Panc1 (cell line): ENCODE data around the gene REN. TPM values are rescaled to one million over a fixed set of nuclear protein-coding genes. Genes with fewer than 3 reads are reported as not detected.

Experiments
- ATAC-seq: fragments of 200-7000 bp; cut with Tn5 transposase; 2 replicates; pipeline ENCODE4 v1.9.1; 2020; ENCODE audit warnings: mild to moderate bottlenecking, moderate library complexity
- BruUV-seq: library from RNA; stranded (reverse); fragments of 400-500 nt; replicated peaks from 2 replicates; lab custom pipeline; 2021; lab: Mats Ljungman, UMichigan
- CTCF ChIA-PET: fragments of 300-600 bp; sonication (Branson Sonifier 250); formaldehyde crosslinking; loops from one replicate; lab custom pipeline; 2022; ENCODE audit warnings: antibody characterized with exemption; lab: Charles Lee
- POLR2A ChIA-PET: fragments of 300-600 bp; sonication (Branson Sonifier 250); formaldehyde crosslinking; loops from one replicate; lab custom pipeline; 2022; ENCODE audit warnings: antibody characterized with exemption; lab: Charles Lee
- DNase-seq: peaks from one replicate; pipeline ENCODE4 v3.0.0-alpha.2; 2010; ENCODE audit warnings: low read depth, low spot score
- H3K27ac ChIP-seq: 2 replicates; pipeline ENCODE4 v1.5.1; 2011; ENCODE audit warnings: mild to moderate bottlenecking, low read length, inconsistent platforms
- H3K27me3 ChIP-seq: fragments of 200-500 bp; sonication (Bioruptor generic); 2 replicates; pipeline ENCODE4 v1.6.0; 2014; ENCODE audit warnings: low read length, inconsistent platforms; ENCODE audit not compliant: control insufficient read depth, insufficient read depth
- H3K36me3 ChIP-seq: fragments of 200-500 bp; sonication (Bioruptor generic); 2 replicates; pipeline ENCODE4 v1.5.1; 2014; ENCODE audit warnings: inconsistent platforms, mild to moderate bottlenecking, low read length, moderate library complexity; ENCODE audit not compliant: control insufficient read depth, insufficient read depth
- H3K4me1 ChIP-seq: 2 replicates; pipeline ENCODE4 v1.5.1; 2011; ENCODE audit warnings: inconsistent platforms, mild to moderate bottlenecking, low read length, moderate library complexity; ENCODE audit not compliant: control insufficient read depth, insufficient read depth
- H3K4me3 ChIP-seq, 2 experiments: 2 replicates each; pipeline ENCODE4 v1.5.1; 2011 to 2012; ENCODE audit warnings: low read depth in 2 of 2, low read length in 2 of 2, mild to moderate bottlenecking in 2 of 2, inconsistent platforms in 1 of 2, moderate library complexity in 1 of 2
- H3K9me3 ChIP-seq: fragments of 200-500 bp; sonication (Bioruptor generic); 2 replicates; pipeline ENCODE4 v1.5.1; 2014; ENCODE audit warnings: low read depth, mild to moderate bottlenecking, inconsistent platforms, low read length, moderate library complexity; ENCODE audit not compliant: control insufficient read depth, insufficient read depth
- POLR2AphosphoS5 ChIP-seq: IDR thresholded peaks from 2 replicates; pipeline ENCODE4 v1.6.1; 2012; ENCODE audit warnings: mild to moderate bottlenecking, low read depth, low read length, moderate library complexity
- SIN3A ChIP-seq: IDR thresholded peaks from 2 replicates; pipeline ENCODE4 v1.6.1; 2012; ENCODE audit warnings: low read depth, mild to moderate bottlenecking, low read length, moderate library complexity, borderline replicate concordance; ENCODE audit not compliant: insufficient read depth
- TCF7L2 ChIP-seq: IDR thresholded peaks from 2 replicates; pipeline ENCODE4 v1.6.1; 2011; ENCODE audit warnings: mild to moderate bottlenecking, low read depth, low read length, inconsistent platforms
- in situ Hi-C: cut with HindIII; loops from 2 replicates; pipeline ENCODE4 v1.10.0; 2016; ENCODE audit warnings: low sequenced_read_pairs, low pct_unique_long_range_greater_than_20kb
- intact Hi-C: fragments of 100-400 bp; cut with micrococcal nuclease; formaldehyde crosslinking; loops from one replicate; pipeline ENCODE4 v1.10.0; 2022; ENCODE audit not compliant: unreplicated experiment
- total RNA-seq: library from RNA; stranded (reverse); gene quantifications from one replicate; pipeline ENCODE4 v1.2.1, GENCODE V29; 2021; ENCODE audit not compliant: unreplicated experiment
- TF ChIP-seq, protein P1 (sequence below): fragments of 450-650 bp; IDR thresholded peaks from 2 replicates; pipeline ENCODE4 v1.5.1; 2017; ENCODE audit warnings: mild to moderate bottlenecking
- TF ChIP-seq, protein P2 (sequence below), 2 experiments: IDR thresholded peaks; 2 replicates each; pipeline ENCODE4 v1.6.1; 2011 to 2012; ENCODE audit warnings: low read depth in 2 of 2, control low read depth in 1 of 2, low read length in 1 of 2, mild to moderate bottlenecking in 1 of 2, moderate library complexity in 1 of 2; ENCODE audit not compliant: insufficient read depth in 1 of 2

Gene REN
- total RNA-seq, 1 experiment from 2014 or later, result not detected

DNA sequence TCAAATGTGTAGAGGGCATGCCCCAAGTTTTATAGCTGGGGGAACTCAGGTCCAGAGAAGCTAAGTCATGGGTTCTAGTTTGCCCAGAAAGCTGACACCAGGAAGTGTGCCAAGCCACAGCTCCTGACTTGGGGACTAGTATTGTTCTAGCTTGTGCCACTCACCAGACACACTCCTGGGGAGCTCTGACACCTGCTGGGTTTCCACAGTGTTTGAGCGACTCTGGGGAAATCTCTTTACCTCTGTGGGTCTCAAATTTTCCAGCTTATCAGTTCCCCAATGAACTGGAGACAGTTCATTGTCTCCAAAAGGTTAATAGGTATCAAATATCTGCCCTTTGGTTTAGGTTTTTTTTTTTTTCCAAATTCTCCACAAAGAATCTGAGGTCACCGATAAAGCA lies 25.9 kb upstream of the REN start:
- ATAC-seq, result no peak
- Histone ChIP-seq H3K36me3 (no peaks in the 10 kb centered on the region), H3K4me3 (no peak overlapping the region), H3K27ac (no peak overlapping the region), H3K4me1 (no peaks in the 10 kb centered on the region), H3K9me3 (no peaks in the 10 kb centered on the region), H3K27me3 (peaks cover 17% of the 10 kb centered on the region)
- CTCF ChIA-PET, result no interaction called here
- no peak for DNase-seq
- in situ Hi-C loops, result no loop called here
- intact Hi-C loops, result no loop called here
- BruUV-seq, result no TSS peak
- POLR2A ChIA-PET, result no interaction called here
- TF ChIP-seq TCF7L2 (no peak), POLR2AphosphoS5 (no peak), SIN3A (no peak)
- TF ChIP-seq, protein P1, sequence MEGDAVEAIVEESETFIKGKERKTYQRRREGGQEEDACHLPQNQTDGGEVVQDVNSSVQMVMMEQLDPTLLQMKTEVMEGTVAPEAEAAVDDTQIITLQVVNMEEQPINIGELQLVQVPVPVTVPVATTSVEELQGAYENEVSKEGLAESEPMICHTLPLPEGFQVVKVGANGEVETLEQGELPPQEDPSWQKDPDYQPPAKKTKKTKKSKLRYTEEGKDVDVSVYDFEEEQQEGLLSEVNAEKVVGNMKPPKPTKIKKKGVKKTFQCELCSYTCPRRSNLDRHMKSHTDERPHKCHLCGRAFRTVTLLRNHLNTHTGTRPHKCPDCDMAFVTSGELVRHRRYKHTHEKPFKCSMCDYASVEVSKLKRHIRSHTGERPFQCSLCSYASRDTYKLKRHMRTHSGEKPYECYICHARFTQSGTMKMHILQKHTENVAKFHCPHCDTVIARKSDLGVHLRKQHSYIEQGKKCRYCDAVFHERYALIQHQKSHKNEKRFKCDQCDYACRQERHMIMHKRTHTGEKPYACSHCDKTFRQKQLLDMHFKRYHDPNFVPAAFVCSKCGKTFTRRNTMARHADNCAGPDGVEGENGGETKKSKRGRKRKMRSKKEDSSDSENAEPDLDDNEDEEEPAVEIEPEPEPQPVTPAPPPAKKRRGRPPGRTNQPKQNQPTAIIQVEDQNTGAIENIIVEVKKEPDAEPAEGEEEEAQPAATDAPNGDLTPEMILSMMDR, result no peak
- TF ChIP-seq, protein P2, sequence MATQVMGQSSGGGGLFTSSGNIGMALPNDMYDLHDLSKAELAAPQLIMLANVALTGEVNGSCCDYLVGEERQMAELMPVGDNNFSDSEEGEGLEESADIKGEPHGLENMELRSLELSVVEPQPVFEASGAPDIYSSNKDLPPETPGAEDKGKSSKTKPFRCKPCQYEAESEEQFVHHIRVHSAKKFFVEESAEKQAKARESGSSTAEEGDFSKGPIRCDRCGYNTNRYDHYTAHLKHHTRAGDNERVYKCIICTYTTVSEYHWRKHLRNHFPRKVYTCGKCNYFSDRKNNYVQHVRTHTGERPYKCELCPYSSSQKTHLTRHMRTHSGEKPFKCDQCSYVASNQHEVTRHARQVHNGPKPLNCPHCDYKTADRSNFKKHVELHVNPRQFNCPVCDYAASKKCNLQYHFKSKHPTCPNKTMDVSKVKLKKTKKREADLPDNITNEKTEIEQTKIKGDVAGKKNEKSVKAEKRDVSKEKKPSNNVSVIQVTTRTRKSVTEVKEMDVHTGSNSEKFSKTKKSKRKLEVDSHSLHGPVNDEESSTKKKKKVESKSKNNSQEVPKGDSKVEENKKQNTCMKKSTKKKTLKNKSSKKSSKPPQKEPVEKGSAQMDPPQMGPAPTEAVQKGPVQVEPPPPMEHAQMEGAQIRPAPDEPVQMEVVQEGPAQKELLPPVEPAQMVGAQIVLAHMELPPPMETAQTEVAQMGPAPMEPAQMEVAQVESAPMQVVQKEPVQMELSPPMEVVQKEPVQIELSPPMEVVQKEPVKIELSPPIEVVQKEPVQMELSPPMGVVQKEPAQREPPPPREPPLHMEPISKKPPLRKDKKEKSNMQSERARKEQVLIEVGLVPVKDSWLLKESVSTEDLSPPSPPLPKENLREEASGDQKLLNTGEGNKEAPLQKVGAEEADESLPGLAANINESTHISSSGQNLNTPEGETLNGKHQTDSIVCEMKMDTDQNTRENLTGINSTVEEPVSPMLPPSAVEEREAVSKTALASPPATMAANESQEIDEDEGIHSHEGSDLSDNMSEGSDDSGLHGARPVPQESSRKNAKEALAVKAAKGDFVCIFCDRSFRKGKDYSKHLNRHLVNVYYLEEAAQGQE (IDR thresholded peaks at IDR 0.05; ENCODE audit: insufficient read depth in 1 of 2, low read depth in 2 of 2, low read length in 1 of 2), result no peak

DNA sequence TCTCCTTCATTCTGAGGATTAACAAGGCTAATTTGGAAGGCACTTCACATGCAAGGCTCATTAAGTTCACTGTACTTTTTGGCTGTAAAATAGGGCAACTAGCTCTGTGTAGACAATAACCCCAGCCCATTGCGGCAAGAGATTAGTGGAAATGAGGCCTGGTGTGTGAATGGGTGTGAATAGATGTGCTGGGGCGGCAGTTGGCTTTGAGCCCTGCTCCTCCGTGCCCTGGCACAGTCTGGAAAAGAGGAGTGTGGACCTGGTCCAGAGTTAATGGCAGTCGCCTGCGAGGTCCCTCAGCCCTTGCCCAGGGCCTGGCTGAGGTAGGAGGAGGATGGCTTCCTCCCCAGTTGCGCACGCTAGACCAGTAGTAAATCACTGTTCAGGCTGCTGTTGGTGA lies 25.3 kb upstream of the REN start:
- intact Hi-C loops, result no loop called here
- no peak for DNase-seq
- Histone ChIP-seq H3K4me3 (no peak overlapping the region), H3K27me3 (peaks cover 17% of the 10 kb centered on the region), H3K27ac (no peak overlapping the region), H3K4me1 (no peaks in the 10 kb centered on the region), H3K9me3 (no peaks in the 10 kb centered on the region), H3K36me3 (no peaks in the 10 kb centered on the region)
- in situ Hi-C loops, result no loop called here
- TF ChIP-seq TCF7L2, result no peak
- CTCF ChIA-PET, result interaction anchor here (0.6 kb wide), 1 partner anchor 171 kb away, joined by 5 read pairs; no protein-coding TSS in a partner anchor
- no peak for ATAC-seq
- POLR2A ChIA-PET, result no interaction called here
- BruUV-seq, result no TSS peak

DNA sequence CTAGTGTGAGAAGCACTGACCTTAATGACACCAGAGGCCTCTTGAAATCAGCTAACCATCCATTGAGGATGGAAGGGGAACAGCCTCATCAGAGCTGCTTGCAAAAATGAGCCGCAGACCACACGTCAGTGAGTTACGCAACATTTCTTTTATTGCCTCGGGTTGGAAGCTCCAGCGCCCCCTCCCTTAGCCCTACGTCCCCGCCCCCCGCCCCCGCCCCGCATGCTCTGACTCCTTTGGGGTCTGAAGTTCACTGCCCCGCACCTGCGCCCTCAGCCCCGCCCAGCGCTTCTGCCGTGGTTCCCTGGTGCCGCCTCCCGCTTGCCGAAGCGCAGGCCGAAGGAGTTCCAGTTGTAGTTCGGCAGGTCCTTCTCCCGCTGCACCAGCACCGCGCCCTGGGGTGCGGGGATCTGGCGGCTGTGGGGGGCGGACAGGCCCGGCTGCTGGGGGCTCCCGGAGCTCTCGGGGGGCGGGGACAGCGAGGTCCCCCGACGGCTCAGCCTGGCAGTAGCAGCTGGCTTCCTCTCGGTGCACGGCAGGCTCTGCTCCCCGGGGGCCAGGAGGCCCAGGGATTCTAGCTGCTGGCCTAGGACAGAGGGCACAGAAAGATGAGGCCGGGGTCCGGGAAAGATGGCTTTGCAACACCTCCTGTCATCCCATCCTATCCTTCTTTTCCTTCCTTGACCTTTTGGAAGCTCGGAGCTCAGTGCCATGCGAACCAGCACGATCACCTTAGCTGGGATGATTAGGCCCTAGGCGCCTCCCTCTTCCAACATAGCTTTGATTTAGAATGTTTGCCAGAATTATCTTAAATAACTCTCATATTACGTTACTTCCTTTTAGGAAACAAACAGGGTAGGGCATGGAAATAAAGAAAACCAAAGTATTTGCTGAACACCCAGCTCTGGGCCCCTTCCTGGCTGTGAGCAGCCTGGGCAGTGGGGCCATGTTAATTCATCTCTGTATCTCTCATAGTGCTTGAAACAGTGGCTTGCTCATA lies 24.4 kb upstream of the REN start:
- no peak for DNase-seq
- ChIA-PET POLR2A (no interaction called here), CTCF (interaction anchor here (0.7 to 1.3 kb wide), 2 partner anchors 8 to 16 kb away, joined by 3 to 4 read pairs; no protein-coding TSS in a partner anchor)
- intact Hi-C loops (no loop called here), in situ Hi-C loops (no loop called here)
- Histone ChIP-seq H3K36me3 (no peaks in the 10 kb centered on the region), H3K27ac (no peak overlapping the region), H3K9me3 (no peaks in the 10 kb centered on the region), H3K4me1 (no peaks in the 10 kb centered on the region), H3K4me3 (no peak overlapping the region), H3K27me3 (peaks cover 17% of the 10 kb centered on the region)
- no peak for ATAC-seq
- BruUV-seq, result no TSS peak
- TF ChIP-seq, protein P2 (IDR thresholded peaks at IDR 0.05; ENCODE audit: insufficient read depth in 1 of 2, low read depth in 2 of 2, low read length in 1 of 2), result no peak
- TF ChIP-seq, protein P1, result no peak
- TF ChIP-seq POLR2AphosphoS5, result no peak
- TF ChIP-seq TCF7L2, result no peak
- TF ChIP-seq SIN3A, result no peak
